HepG2 (cell line): ENCODE data around the gene PSMA3. TPM values are rescaled to one million over a fixed set of nuclear protein-coding genes. Genes with fewer than 3 reads are reported as not detected.

ENCODE experiments used
- CREB1 ChIP-seq, 2 experiments: fragments of 450-650 bp in 1 of 2; IDR thresholded peaks; 2 replicates each; pipeline ENCODE4 v1.6.1; 2016 to 2017; ENCODE audit warnings: control low read depth in 1 of 2, mild to moderate bottlenecking in 1 of 2, missing compliant biosample characterization in 1 of 2, missing genetic modification characterization in 1 of 2
- FOXA3 ChIP-seq: IDR thresholded peaks from 2 replicates; pipeline ENCODE4 v1.6.1; 2016; ENCODE audit warnings: missing genetic modification reagents, missing compliant biosample characterization
- HINFP ChIP-seq: sonication (generic); formaldehyde crosslinking; IDR thresholded peaks from 2 replicates; pipeline ENCODE4 v1.4.0; 2020; ENCODE audit warnings: low read depth, mild to moderate bottlenecking, missing genetic modification reagents
- HOXA5 ChIP-seq: sonication (generic); formaldehyde crosslinking; IDR thresholded peaks from 2 replicates; pipeline ENCODE4 v1.4.0; 2020; ENCODE audit warnings: missing genetic modification reagents
- REXO4 ChIP-seq: sonication (generic); formaldehyde crosslinking; IDR thresholded peaks from 2 replicates; pipeline ENCODE4 v1.8.0; 2022; ENCODE audit warnings: missing genetic modification reagents, mild to moderate bottlenecking, borderline replicate concordance
- SMC3 ChIP-seq: IDR thresholded peaks from 2 replicates; pipeline ENCODE4 v1.6.1; 2011; ENCODE audit warnings: low read length, improper control_type of control experiment
- SNAPC4 ChIP-seq: sonication (generic); formaldehyde crosslinking; IDR thresholded peaks from 2 replicates; pipeline ENCODE4 v1.4.0; 2020; ENCODE audit warnings: mild to moderate bottlenecking, missing genetic modification reagents
- ZFY ChIP-seq: sonication (generic); formaldehyde crosslinking; IDR thresholded peaks from 2 replicates; pipeline ENCODE4 v1.4.0; 2020; ENCODE audit warnings: missing genetic modification reagents
- ZNF142 ChIP-seq: sonication (generic); formaldehyde crosslinking; IDR thresholded peaks from 2 replicates; pipeline ENCODE4 v1.4.0; 2020; ENCODE audit warnings: missing genetic modification reagents
- ZNF17 ChIP-seq: sonication (generic); formaldehyde crosslinking; IDR thresholded peaks from 2 replicates; pipeline ENCODE4 v1.5.0; 2020; ENCODE audit warnings: mild to moderate bottlenecking, missing genetic modification reagents
- ZNF775 ChIP-seq: sonication (generic); formaldehyde crosslinking; IDR thresholded peaks from 2 replicates; pipeline ENCODE4 v1.4.0; 2020; ENCODE audit warnings: missing genetic modification reagents, mild to moderate bottlenecking, moderate library complexity, borderline replicate concordance
- ZSCAN21 ChIP-seq: sonication (generic); formaldehyde crosslinking; IDR thresholded peaks from 2 replicates; pipeline ENCODE4 v1.8.0; 2022; ENCODE audit warnings: mild to moderate bottlenecking, missing genetic modification reagents, moderate library complexity, borderline replicate concordance
- polyA plus RNA-seq, 8 experiments: library from polyadenylated mRNA; depleted of rRNA in 3 of 8; stranded (reverse) in 7 of 8; unstranded in 1 of 8; fragments of >200 nt; fragmentation: Illumina TruSeq in 4 of 8; extraction: Trizol in 4 of 8; gene quantifications; 2 replicates each; pipeline versions ENCODE4 v1.2.1 to v1.2.3, GENCODE V29; 2011 to 2016; ENCODE audit warnings: low read depth in 4 of 8, missing spikeins in 1 of 8, mixed read lengths in 1 of 8; ENCODE audit not compliant: insufficient read depth in 1 of 8
- total RNA-seq, 5 experiments: library from RNA; depleted of rRNA; stranded (reverse); fragments of >200 nt; fragmentation: Illumina TruSeq; extraction: Trizol; gene quantifications; 2 replicates each; pipeline ENCODE4 v1.2.3, GENCODE V29; 2016; ENCODE audit warnings: low read depth in 1 of 5

Gene PSMA3
- total and polyA plus RNA-seq, 2 of the 13 experiments (the other 11 are each of a cell fraction or from before 2014, with no cell fraction given): 232 to 275 TPM

- TF ChIP-seq SNAPC4 (CRISPR knock-in tag) (no peak), REXO4 (CRISPR knock-in tag) (no peak), ZSCAN21 (CRISPR knock-in tag) (no peak), CREB1 (IDR thresholded peaks at IDR 0.05) (peak; percentile 82), CREB1 (CRISPR knock-in tag; IDR thresholded peaks at IDR 0.05) (peak; percentile 84), FOXA3 (CRISPR knock-in tag) (peak; percentile 41; the same call in 1 of the 2 replicates), ZNF775 (peak; percentile 97), ZNF142 (CRISPR knock-in tag) (peak; percentile 73; the same call in 1 of the 2 replicates), HOXA5 (CRISPR knock-in tag) (peak; percentile 74), HINFP (CRISPR knock-in tag) (no peak; the same call in 1 of the 2 replicates), ZFY (CRISPR knock-in tag) (no peak; the same call in 1 of the 2 replicates), ZNF17 (CRISPR knock-in tag) (no peak), SMC3 (no peak)
Measured at GRCh38 chr14:58297762-58298476, 53.3 kb downstream of the PSMA3 start (continued).
